CD14-positive monocyte (primary cell): ENCODE measurements around the gene KIDINS220. TPM values are rescaled to one million over a fixed set of nuclear protein-coding genes. Genes with fewer than 3 reads are reported as not detected.

ENCODE experiments used
- DNase-seq, 3 donors: peaks; one replicate each; pipeline ENCODE4 v3.0.0-alpha.2; 2011 to 2022
- H2AFZ ChIP-seq: 2 replicates; pipeline ENCODE4 v1.6.0; 2012; ENCODE audit warnings: mild to moderate bottlenecking, low read depth, low read length, inconsistent platforms; ENCODE audit not compliant: insufficient read depth, poor library complexity, severe bottlenecking
- H3K27ac ChIP-seq, 2 donors: 1 replicate in 1 of 2; 2 replicates in 1 of 2; pipeline ENCODE4 v1.5.1; 2012 to 2013; ENCODE audit warnings: low read length in 2 of 2, control low read depth in 1 of 2, inconsistent platforms in 1 of 2, low read depth in 1 of 2, mild to moderate bottlenecking in 1 of 2
- H3K27me3 ChIP-seq, 2 donors: one replicate each; pipeline versions ENCODE4 v1.6.0 to v1.6.1; 2011 to 2013; ENCODE audit warnings: low read length in 2 of 2; ENCODE audit not compliant: control insufficient read depth in 2 of 2, insufficient read depth in 2 of 2
- H3K36me3 ChIP-seq, 2 donors: replicated peaks in 1 of 2; 1 replicate in 1 of 2; 2 replicates in 1 of 2; pipeline versions ENCODE4 v1.5.1 to v1.6.1; 2012 to 2013; ENCODE audit warnings: low read length in 2 of 2, control low read depth in 1 of 2, inconsistent platforms in 1 of 2, mild to moderate bottlenecking in 1 of 2; ENCODE audit not compliant: insufficient read depth in 2 of 2, control insufficient read depth in 1 of 2
- H3K4me1 ChIP-seq, 2 donors: 1 replicate in 1 of 2; 2 replicates in 1 of 2; pipeline versions ENCODE4 v1.5.1 to v1.6.1; 2012 to 2013; ENCODE audit warnings: low read length in 2 of 2, control low read depth in 1 of 2, inconsistent platforms in 1 of 2, mild to moderate bottlenecking in 1 of 2, moderate library complexity in 1 of 2; ENCODE audit not compliant: insufficient read depth in 2 of 2, control insufficient read depth in 1 of 2
- H3K4me2 ChIP-seq: replicated peaks from 2 replicates; pipeline ENCODE3; 2012; ENCODE audit warnings: low read length, moderate library complexity, mild to moderate bottlenecking; ENCODE audit not compliant: poor library complexity, severe bottlenecking; ENCODE audit errors: extremely low read depth
- H3K4me3 ChIP-seq, 3 experiments: fragments of 200-600 bp in 1 of 3; sonication (generic) in 1 of 3; replicated peaks in 1 of 3; 1 replicate in 2 of 3; 2 replicates in 1 of 3; pipeline ENCODE4 v1.5.1; 2011 to 2013; ENCODE audit warnings: low read length in 3 of 3, mild to moderate bottlenecking in 3 of 3, control low read depth in 2 of 3, low read depth in 2 of 3, inconsistent platforms in 1 of 3, moderate library complexity in 1 of 3
- H3K79me2 ChIP-seq: 2 replicates; pipeline ENCODE4 v1.6.0; 2012; ENCODE audit warnings: mild to moderate bottlenecking, control low read depth, inconsistent platforms, low read length, moderate library complexity; ENCODE audit not compliant: insufficient read depth
- H3K9ac ChIP-seq: 2 replicates; pipeline ENCODE4 v1.6.0; 2017; ENCODE audit warnings: low read length, mild to moderate bottlenecking; ENCODE audit not compliant: insufficient read depth, poor library complexity, severe bottlenecking
- H3K9me3 ChIP-seq, 2 donors: replicated peaks in 1 of 2; 1 replicate in 1 of 2; 2 replicates in 1 of 2; pipeline versions ENCODE4 v1.5.1 to v1.6.1; 2012 to 2013; ENCODE audit warnings: low read length in 2 of 2, control low read depth in 1 of 2; ENCODE audit not compliant: control insufficient read depth in 1 of 2, insufficient read depth in 1 of 2
- H4K20me1 ChIP-seq: 2 replicates; pipeline ENCODE4 v1.6.0; 2012; ENCODE audit warnings: mild to moderate bottlenecking, low read length, control low read depth, moderate library complexity; ENCODE audit not compliant: insufficient read depth
- H3K27ac Mint-ChIP-seq, 7 donors: one replicate each; pipeline ENCODE4 v1.8.0; 2020; ENCODE audit warnings: mild to moderate bottlenecking in 7 of 7, mixed read lengths in 7 of 7, moderate library complexity in 6 of 7, inconsistent platforms in 2 of 7
- H3K27me3 Mint-ChIP-seq, 3 donors: one replicate each; pipeline ENCODE4 v1.8.0; 2021 to 2022; ENCODE audit warnings: low read depth in 3 of 3, mild to moderate bottlenecking in 3 of 3, mixed read lengths in 3 of 3, moderate library complexity in 3 of 3, inconsistent platforms in 1 of 3
- H3K36me3 Mint-ChIP-seq, 2 donors: one replicate each; pipeline ENCODE4 v1.8.0; 2020; ENCODE audit warnings: mixed read lengths in 2 of 2, inconsistent platforms in 1 of 2, mild to moderate bottlenecking in 1 of 2
- H3K4me1 Mint-ChIP-seq: one replicate; pipeline ENCODE4 v1.8.0; 2020; ENCODE audit warnings: mild to moderate bottlenecking, mixed read lengths
- H3K4me3 Mint-ChIP-seq, 2 donors: one replicate each; pipeline ENCODE4 v1.8.0; 2020; ENCODE audit warnings: mild to moderate bottlenecking in 2 of 2, mixed read lengths in 2 of 2, moderate library complexity in 1 of 2
- H3K9me3 Mint-ChIP-seq, 7 donors: one replicate each; pipeline ENCODE4 v1.8.0; 2020 to 2022; ENCODE audit warnings: mixed read lengths in 7 of 7, mild to moderate bottlenecking in 6 of 7, moderate library complexity in 6 of 7, inconsistent platforms in 2 of 7
- CTCF ChIP-seq: fragments of 200-600 bp; IDR thresholded peaks from one replicate; pipeline ENCODE4 v1.8.0; 2022; ENCODE audit warnings: antibody characterized with exemption, mild to moderate bottlenecking
- WGBS: methylation state at CpG from one replicate; pipeline ENCODE4 v1.1.5; 2013; ENCODE audit warnings: missing lambda C conversion rate; ENCODE audit not compliant: insufficient coverage; 5-methylcytosine and 5-hydroxymethylcytosine counted together
- intact Hi-C, 2 donors: fragments of 100-400 bp; cut with micrococcal nuclease; formaldehyde crosslinking; loops; one replicate each; pipeline versions ENCODE4 v1.15.0 to v1.15.1; 2023
- polyA plus RNA-seq, 3 donors: library from polyadenylated mRNA; depleted of rRNA in 1 of 3; unstranded in 2 of 3; stranded (reverse) in 1 of 3; fragments of 300-500 nt in 2 of 3; fragments of >200 nt in 1 of 3; fragmentation: Illumina TruSeq in 2 of 3; gene quantifications; 1 replicate in 2 of 3; 2 replicates in 1 of 3; pipeline ENCODE4 v1.2.3, GENCODE V29; 2012 to 2021

KIDINS220 gene
- polyA plus RNA-seq, 3 donors = 12.1 to 26.7 (median 26.3) TPM

- intact Hi-C loops = no loop called here
- Histone ChIP-seq H3K9me3 (no peaks in the 10 kb centered on the region), H3K79me2 (no peaks in the 10 kb centered on the region), H3K27ac (no peak overlapping the region), H2AFZ (peak overlapping the region; percentile 42), H3K9ac (no peak overlapping the region), H3K4me2 (peak overlapping the region; percentile 25), H3K27me3 (peaks cover 0 to 6% of the 10 kb centered on the region in 2 donors), H3K4me1 (peaks cover 5 to 6% of the 10 kb centered on the region in 2 donors), H3K36me3 (no peaks in the 10 kb centered on the region), H3K4me3 (no peak overlapping the region), H4K20me1 (no peaks in the 10 kb centered on the region)
- H3K27ac Mint-ChIP-seq = no peak overlapping the region
- DNase-seq = no peak
- WGBS = 59% methylated on average over 4 of the region's 7 CpGs
- H3K36me3 Mint-ChIP-seq = no peaks in the 10 kb centered on the region
- peak overlapping the region in 1 of 2 donors; percentile 72 for H3K4me3 Mint-ChIP-seq
- H3K4me1 Mint-ChIP-seq = peaks cover 7% of the 10 kb centered on the region
- H3K27me3 Mint-ChIP-seq = peaks cover 15 to 26% (median 16%) of the 10 kb centered on the region in 3 donors
- peaks cover 0 to 5% (median 2%) of the 10 kb centered on the region in 7 donors for H3K9me3 Mint-ChIP-seq
- no peak for TF ChIP-seq CTCF
These were observed 144.6 kb downstream of the KIDINS220 start for GRCh38 chr2:8692783-8693156.

- TF ChIP-seq CTCF = no peak
- H3K9me3 Mint-ChIP-seq = no peaks in the 10 kb centered on the region
- Histone ChIP-seq H3K27me3 (peaks cover 0 to 6% of the 10 kb centered on the region in 2 donors), H3K9me3 (no peaks in the 10 kb centered on the region), H3K4me1 (peaks cover 5 to 6% of the 10 kb centered on the region in 2 donors), H3K4me3 (no peak overlapping the region), H3K27ac (no peak overlapping the region), H3K9ac (no peak overlapping the region), H3K36me3 (no peaks in the 10 kb centered on the region), H2AFZ (no peak overlapping the region), H4K20me1 (no peaks in the 10 kb centered on the region), H3K79me2 (no peaks in the 10 kb centered on the region), H3K4me2 (no peak overlapping the region)
- WGBS = 93% methylated on average over 2 of the region's 9 CpGs
- peaks cover 7% of the 10 kb centered on the region for H3K4me1 Mint-ChIP-seq
- no peak for DNase-seq
- H3K36me3 Mint-ChIP-seq = no peaks in the 10 kb centered on the region
- H3K4me3 Mint-ChIP-seq = peak overlapping the region in 1 of 2 donors; percentile 2
- intact Hi-C loops = no loop called here
- H3K27me3 Mint-ChIP-seq = peaks cover 15 to 26% (median 16%) of the 10 kb centered on the region in 3 donors
- no peak overlapping the region for H3K27ac Mint-ChIP-seq
These were observed 145.5 kb downstream of the KIDINS220 start for GRCh38 chr2:8691859-8692437.
